ENCODE data around the gene TXNRD2. TPM values are rescaled to one million over a fixed set of nuclear protein-coding genes. Genes with fewer than 3 reads are reported as not detected.

TXNRD2 gene
- total RNA-seq (10 to 100 TPM in 4 of 5 donors, 1 to 10 TPM in 1; 6.4 to 59.4 (median 25.3) TPM), polyA plus RNA-seq (10 to 100 TPM; 35.1 to 69.5 (median 57.7) TPM)
- long read RNA-seq, donor 1, partial matches to known transcripts = 189 of 203 reads
- long read RNA-seq, donor 1, other reads (novel, unspliced or antisense) = 14 of 203 reads
- long read RNA-seq, donor 2, partial matches to known transcripts = 207 of 238 reads
- long read RNA-seq, donor 2, other reads (novel, unspliced or antisense) = 31 of 238 reads
- long read RNA-seq, donor 3, partial matches to known transcripts = 0 of 2 reads
- long read RNA-seq, donor 3, other reads (novel, unspliced or antisense) = 0 of 2 reads
- long read RNA-seq, donor 4 = 0 reads
- long read RNA-seq, donor 5, partial matches to known transcripts = 255 of 256 reads
- long read RNA-seq, donor 5, other reads (novel, unspliced or antisense) = 0 of 256 reads
- long read RNA-seq, donor 6, transcript TXNRD2-204 (18 exons, 2,115 nt) = major isoform, 6 of 7 reads
- long read RNA-seq, donor 6, partial matches to known transcripts = 0 of 7 reads
- long read RNA-seq, donor 6, other reads (novel, unspliced or antisense) = 0 of 7 reads
- long read RNA-seq, donor 7, partial matches to known transcripts = 0 of 1 reads
- long read RNA-seq, donor 7, other reads (novel, unspliced or antisense) = 0 of 1 reads
- long read RNA-seq, donor 8, partial matches to known transcripts = 0 of 2 reads
- long read RNA-seq, donor 8, other reads (novel, unspliced or antisense) = 0 of 2 reads
- long read RNA-seq, donor 9, partial matches to known transcripts = 114 of 133 reads
- long read RNA-seq, donor 9, other reads (novel, unspliced or antisense) = 19 of 133 reads
- long read RNA-seq, donor 10, partial matches to known transcripts = 0 of 1 reads
- long read RNA-seq, donor 10, other reads (novel, unspliced or antisense) = 0 of 1 reads

- H3K36me3 ChIP-seq = no peaks in the 10 kb centered on the region
- peak within 1 kb of the TSS; percentile 61 to 86 (median 74) for H3K4me3 ChIP-seq
- intact Hi-C loops (cut with DNase I; ENCODE audit: low total_unique reads) = no loop called here
- H3K27me3 ChIP-seq = no peaks in the 10 kb centered on the region
- 0 to 2% (median 1%) methylated on average over 17 to 63 of the region's 63 CpGs for WGBS, 5 donors
- peak within 1 kb of the TSS; percentile 90 to 98 (median 93) for H3K27ac ChIP-seq
- TF ChIP-seq CTCF (IDR thresholded peaks at IDR 0.05) (no peak), POLR2AphosphoS5 (IDR thresholded peaks at IDR 0.05) (peak; percentile 16 to 75 (median 69)), POLR2A (IDR thresholded peaks at IDR 0.05) (peak in 1 of 4 donors; percentile 16)
- no peaks in the 10 kb centered on the region for H3K9me3 ChIP-seq
- peak; percentile 81 to 92 for DNase-seq
- peaks cover 49 to 89% (median 58%) of the 10 kb centered on the region in 4 donors for H3K4me1 ChIP-seq
Observed at GRCh38 chr22:19941365-19942082, at the start of gene TXNRD2, which contains the start of gene COMT. Gene TXNRD2 (minus strand): TSS chr22:19941818. CDS start chr22:19941803, 15 bp downstream. Gene COMT (plus strand): TSS chr22:19941772. CDS start chr22:19962527, 20,755 bp downstream.

GRCh38 chr22:19991395-19991644 is 49.7 kb upstream of the TXNRD2 start:
- no peak for DNase-seq
- Histone ChIP-seq H3K36me3 (no peaks in the 10 kb centered on the region), H3K9me3 (no peaks in the 10 kb centered on the region), H3K4me3 (no peak overlapping the region), H3K27me3 (no peaks in the 10 kb centered on the region), H3K4me1 (peaks cover 5 to 44% (median 10%) of the 10 kb centered on the region in 4 donors), H3K27ac (peak overlapping the region in 2 of 5 donors; percentile 19 to 50)
- TF ChIP-seq POLR2A (IDR thresholded peaks at IDR 0.05) = no peak
- TF ChIP-seq CTCF (IDR thresholded peaks at IDR 0.05) = no peak
- TF ChIP-seq EP300 (IDR thresholded peaks at IDR 0.05) = no peak
- no peak for TF ChIP-seq POLR2AphosphoS5 (IDR thresholded peaks at IDR 0.05)
- intact Hi-C loops (cut with DNase I; ENCODE audit: low total_unique reads) = no loop called here

GRCh38 chr22:19990609-19991394 is 49.2 kb upstream of the TXNRD2 start:
- Histone ChIP-seq H3K36me3 (no peaks in the 10 kb centered on the region), H3K27ac (peak overlapping the region in 2 of 5 donors; percentile 19 to 50), H3K9me3 (no peaks in the 10 kb centered on the region), H3K4me3 (no peak overlapping the region), H3K4me1 (peaks cover 8 to 46% (median 13%) of the 10 kb centered on the region in 4 donors), H3K27me3 (no peaks in the 10 kb centered on the region)
- DNase-seq = no peak
- 95 to 96% (median 95%) methylated on average over 8 to 20 of the region's 20 CpGs for WGBS, 5 donors
- intact Hi-C loops (cut with DNase I; ENCODE audit: low total_unique reads) = no loop called here
- TF ChIP-seq POLR2A (IDR thresholded peaks at IDR 0.05) (no peak), EP300 (IDR thresholded peaks at IDR 0.05) (no peak), CTCF (IDR thresholded peaks at IDR 0.05) (no peak), POLR2AphosphoS5 (IDR thresholded peaks at IDR 0.05) (no peak)
